Measurements from ENCODE around the gene RASSF1.
"Not testable (repeated sequence)": the region's sequence is repeated elsewhere in the genome, so short reads cannot be mapped to it uniquely, and the experiment has no call there.

Gene RASSF1

GRCh38 chr3:50286322-50287227 lies 54.1 kb downstream of the RASSF1 start:
- CTCF ChIA-PET = interaction anchor here (1.0 to 1.9 kb wide), 5 partner anchors 8 to 60 kb away, joined by 3 to 9 read pairs (median 3); partner anchors contain the start of genes LSMEM2 and SEMA3B
- POLR2A ChIA-PET = no interaction called here
- TF ChIP-seq CTCF (IDR thresholded peaks at IDR 0.05; ENCODE audit: insufficient read depth, low read length, missing control alignments) = no peak
- no peak overlapping the region for H3K4me3 ChIP-seq (ENCODE audit: low read depth, low read length)
- no peak for DNase-seq (ENCODE audit: low read depth, low spot score)

GRCh38 chr3:50284121-50284520 lies 56.5 kb downstream of the RASSF1 start:
- H3K4me3 ChIP-seq (ENCODE audit: low read depth, low read length); POLR2A ChIA-PET; DNase-seq (ENCODE audit: low read depth, low spot score): not testable (repeated sequence)
- CTCF ChIA-PET = interaction anchor here (0.6 to 40.0 kb wide), 5 partner anchors 10 to 91 kb away, joined by 3 to 1609 read pairs (median 11); partner anchors contain the start of genes GNAI2 and GNAT1

All from AG04449 (cell line).